ENCODE data around the gene ITGA7.

DNA sequence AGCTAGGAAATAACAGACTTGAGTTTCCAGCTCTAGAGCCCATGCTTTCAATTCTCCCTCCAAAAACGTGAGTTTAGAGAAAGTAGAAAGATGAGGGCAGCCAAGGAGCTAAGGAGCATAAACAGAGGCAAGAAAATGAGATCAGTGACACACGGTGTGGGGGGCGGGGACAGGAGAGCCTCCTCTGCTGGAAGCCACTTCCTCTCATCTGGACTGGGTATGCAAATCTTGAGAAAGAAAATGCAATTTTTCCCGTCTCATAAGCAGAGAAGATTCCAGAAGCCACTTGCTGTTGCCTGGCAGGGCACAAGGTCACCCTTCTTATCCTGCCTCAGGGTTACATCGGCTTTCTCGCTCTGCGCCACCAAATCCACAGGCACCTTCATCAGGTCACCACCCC is 65.0 kb downstream of the ITGA7 start:
- no peak for TF ChIP-seq EP300 (IDR thresholded peaks at IDR 0.05; ENCODE audit: borderline replicate concordance)
- TF ChIP-seq ZBTB7A (IDR thresholded peaks at IDR 0.05; ENCODE audit: low read depth), result no peak
- TF ChIP-seq TCF12 (IDR thresholded peaks at IDR 0.05; ENCODE audit: low read depth), result no peak
- no peak for TF ChIP-seq CREB1 (IDR thresholded peaks at IDR 0.05; ENCODE audit: low read depth)
- TF ChIP-seq YY1 (IDR thresholded peaks at IDR 0.05; ENCODE audit: low read depth), result no peak
- TF ChIP-seq, protein P1, sequence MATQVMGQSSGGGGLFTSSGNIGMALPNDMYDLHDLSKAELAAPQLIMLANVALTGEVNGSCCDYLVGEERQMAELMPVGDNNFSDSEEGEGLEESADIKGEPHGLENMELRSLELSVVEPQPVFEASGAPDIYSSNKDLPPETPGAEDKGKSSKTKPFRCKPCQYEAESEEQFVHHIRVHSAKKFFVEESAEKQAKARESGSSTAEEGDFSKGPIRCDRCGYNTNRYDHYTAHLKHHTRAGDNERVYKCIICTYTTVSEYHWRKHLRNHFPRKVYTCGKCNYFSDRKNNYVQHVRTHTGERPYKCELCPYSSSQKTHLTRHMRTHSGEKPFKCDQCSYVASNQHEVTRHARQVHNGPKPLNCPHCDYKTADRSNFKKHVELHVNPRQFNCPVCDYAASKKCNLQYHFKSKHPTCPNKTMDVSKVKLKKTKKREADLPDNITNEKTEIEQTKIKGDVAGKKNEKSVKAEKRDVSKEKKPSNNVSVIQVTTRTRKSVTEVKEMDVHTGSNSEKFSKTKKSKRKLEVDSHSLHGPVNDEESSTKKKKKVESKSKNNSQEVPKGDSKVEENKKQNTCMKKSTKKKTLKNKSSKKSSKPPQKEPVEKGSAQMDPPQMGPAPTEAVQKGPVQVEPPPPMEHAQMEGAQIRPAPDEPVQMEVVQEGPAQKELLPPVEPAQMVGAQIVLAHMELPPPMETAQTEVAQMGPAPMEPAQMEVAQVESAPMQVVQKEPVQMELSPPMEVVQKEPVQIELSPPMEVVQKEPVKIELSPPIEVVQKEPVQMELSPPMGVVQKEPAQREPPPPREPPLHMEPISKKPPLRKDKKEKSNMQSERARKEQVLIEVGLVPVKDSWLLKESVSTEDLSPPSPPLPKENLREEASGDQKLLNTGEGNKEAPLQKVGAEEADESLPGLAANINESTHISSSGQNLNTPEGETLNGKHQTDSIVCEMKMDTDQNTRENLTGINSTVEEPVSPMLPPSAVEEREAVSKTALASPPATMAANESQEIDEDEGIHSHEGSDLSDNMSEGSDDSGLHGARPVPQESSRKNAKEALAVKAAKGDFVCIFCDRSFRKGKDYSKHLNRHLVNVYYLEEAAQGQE (IDR thresholded peaks at IDR 0.05; ENCODE audit: low read depth), result no peak
- no peak for TF ChIP-seq CEBPB (IDR thresholded peaks at IDR 0.05)
- TF ChIP-seq, protein P2, sequence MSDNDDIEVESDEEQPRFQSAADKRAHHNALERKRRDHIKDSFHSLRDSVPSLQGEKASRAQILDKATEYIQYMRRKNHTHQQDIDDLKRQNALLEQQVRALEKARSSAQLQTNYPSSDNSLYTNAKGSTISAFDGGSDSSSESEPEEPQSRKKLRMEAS (IDR thresholded peaks at IDR 0.05), result no peak
- TF ChIP-seq RAD21 (IDR thresholded peaks at IDR 0.05; ENCODE audit: low read depth), result no peak
- TF ChIP-seq TAF1 (IDR thresholded peaks at IDR 0.05; ENCODE audit: low read depth), result no peak
- no peak for TF ChIP-seq FOXM1 (IDR thresholded peaks at IDR 0.05; ENCODE audit: borderline replicate concordance, low read depth)
- no peak for TF ChIP-seq NFIC (IDR thresholded peaks at IDR 0.05)
- TF ChIP-seq EGR1 (IDR thresholded peaks at IDR 0.05), result no peak

Measured in Ishikawa (cell line).